HS-5 (cell line): ENCODE results near the gene C4BPB.

Experiments used
- DNase-seq: peaks from one replicate; pipeline ENCODE4 v3.0.0-alpha.2; 2012; ENCODE audit warnings: low read depth

C4BPB gene

GRCh38 chr1:207084701-207085180 is 3.9 kb upstream of the C4BPB start:
- no peak for DNase-seq

DNA sequence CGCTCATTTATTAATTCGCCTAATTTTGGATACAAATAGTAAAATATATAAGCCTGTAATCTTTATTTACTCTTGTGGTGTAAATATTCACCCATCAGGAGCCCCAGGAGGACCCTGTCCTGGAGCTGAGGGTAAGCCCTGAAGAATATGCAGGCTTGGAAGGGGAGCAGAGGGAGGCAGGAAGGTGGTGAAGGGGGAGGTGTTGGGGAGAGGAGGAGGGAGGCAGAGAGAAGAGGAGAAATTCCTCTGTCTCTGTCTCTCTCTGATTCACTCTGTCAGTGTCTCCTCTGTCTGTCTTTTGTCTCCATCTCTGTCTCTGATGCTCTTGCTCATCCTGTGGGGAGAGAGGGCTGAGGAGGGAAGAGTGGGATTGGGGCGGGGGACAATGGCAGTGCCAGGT is 2.8 kb upstream of the C4BPB start:
- no peak for DNase-seq

- DNase-seq, result no peak
These were observed 499 bp upstream of the C4BPB start for GRCh38 chr1:207088161-207088560.

DNA sequence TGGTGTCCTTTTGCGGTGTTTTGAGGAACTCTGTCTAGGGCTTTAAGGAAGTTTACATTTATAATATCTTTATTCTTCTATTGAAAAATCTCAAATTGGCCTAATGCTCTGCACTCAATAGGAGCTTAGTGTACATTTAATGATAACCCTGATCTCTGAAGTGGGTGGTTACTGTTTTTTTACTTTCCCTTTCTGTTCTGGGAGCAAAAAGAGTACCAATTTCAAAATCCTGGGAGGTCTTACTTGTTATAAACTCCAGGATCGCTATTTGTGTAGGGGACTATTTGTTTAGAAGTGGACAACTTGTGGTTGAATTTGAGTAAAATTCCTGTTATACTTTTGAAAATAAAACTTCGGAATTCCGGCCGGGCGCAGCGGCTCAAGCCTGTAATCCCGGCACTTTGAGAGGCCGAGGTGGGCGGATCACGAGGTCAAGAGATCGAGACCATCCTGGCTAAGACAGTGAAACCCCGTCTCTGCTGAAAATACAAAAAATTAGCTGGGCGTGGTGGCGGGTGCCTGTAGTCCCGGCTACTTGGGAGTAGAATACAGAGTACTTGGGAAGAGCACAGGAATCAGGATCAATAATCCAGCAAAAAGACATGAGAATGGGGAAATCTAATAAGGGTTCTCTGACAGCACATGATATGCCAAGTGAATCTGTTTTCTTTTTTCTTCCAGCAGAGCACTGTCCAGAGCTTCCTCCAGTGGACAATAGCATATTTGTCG is 1.1 kb downstream of the C4BPB start:
- no peak for DNase-seq

GRCh38 chr1:207091200-207091908 is 2.7 kb downstream of the C4BPB start:
- no peak for DNase-seq

DNA sequence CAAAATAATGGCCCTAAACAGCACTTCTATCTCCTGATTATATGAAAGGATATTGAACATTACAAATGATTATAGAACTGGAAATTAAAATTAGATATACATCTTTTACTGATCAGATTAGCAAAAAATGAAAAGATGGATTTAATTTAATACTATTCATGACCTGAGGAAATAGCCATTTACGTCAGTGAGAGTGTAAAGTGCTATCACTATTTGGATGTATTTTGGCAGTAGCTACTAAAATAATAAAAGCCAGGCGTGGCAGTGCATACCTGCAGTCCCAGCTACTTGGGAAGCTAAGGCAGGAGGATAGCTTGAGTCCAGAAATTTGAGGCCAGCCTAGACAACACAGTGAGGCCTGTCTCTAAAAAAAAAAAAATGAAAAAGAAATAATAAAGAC is 5.3 kb downstream of the C4BPB start:
- DNase-seq, result no peak

GRCh38 chr1:207097871-207098324 is 9.2 kb downstream of the C4BPB start:
- DNase-seq, result no peak

DNA sequence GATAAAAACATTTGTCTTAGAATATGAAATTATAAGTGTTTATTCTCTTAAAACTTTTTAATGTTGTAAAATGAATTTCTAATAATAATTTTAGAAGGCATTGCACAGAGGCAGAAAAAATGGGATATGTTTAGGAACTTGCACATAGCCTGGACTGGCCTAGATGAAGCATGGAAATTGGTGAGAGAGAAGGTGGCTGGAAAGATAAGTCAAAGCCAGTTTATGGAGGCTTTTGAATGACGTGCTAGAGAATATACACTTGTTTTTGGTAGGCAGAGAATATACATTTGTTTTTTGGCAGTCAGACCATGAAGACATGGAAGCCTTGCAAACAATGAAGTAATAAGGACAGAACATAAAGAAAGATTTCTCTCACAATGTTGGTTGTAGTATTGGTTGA is 13.1 kb downstream of the C4BPB start:
- no peak for DNase-seq

DNA sequence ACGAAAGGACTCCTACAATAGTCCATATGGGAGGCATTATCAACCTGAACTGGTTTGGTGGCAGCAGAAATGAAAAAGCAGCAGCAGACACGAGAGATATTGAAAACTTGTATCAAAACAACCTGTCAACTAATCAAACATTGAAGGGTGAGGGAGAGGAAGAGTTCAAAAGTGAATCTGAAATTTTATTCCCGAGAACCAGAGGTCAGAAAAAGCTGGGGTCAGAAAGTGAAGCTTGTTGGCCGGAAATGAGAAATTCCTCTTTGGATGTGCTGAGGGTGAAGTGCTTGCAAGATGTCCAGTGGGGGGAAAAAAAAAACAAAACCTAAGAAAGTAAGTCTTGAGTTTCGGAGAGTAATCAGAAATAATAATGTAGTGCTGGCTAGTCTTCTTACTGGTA is 13.5 kb downstream of the C4BPB start:
- no peak for DNase-seq

- DNase-seq, result no peak
These were observed 14.0 kb downstream of the C4BPB start for GRCh38 chr1:207102659-207103058.

- no peak for DNase-seq
These were observed 15.3 kb downstream of the C4BPB start, which contains the start of gene C4BPA for GRCh38 chr1:207103892-207104373. TSS of gene C4BPA (plus strand) at chr1:207104233. CDS start at chr1:207113026, 8,793 bp downstream.

DNA sequence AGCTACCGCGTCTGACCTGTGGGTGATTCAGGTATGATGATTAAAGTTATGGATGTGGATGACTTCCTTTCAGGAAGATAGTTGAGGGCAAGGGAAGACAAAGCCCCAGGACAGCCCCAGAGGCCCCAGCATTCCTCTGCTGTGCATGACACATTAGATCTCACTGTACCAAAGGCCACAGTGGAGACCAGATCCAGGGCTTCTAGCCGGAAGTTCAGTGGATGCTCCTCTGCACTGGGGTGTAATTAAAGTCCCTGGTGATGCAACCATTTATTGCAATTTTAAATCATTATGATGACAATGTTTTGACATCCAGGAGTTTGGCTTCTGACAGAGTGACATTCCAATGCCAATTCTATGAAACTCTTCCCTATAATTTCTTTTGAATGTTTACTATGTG is 20.3 kb downstream of the C4BPB start:
- DNase-seq, result no peak

GRCh38 chr1:207112616-207113296 is 24.1 kb downstream of the C4BPB start:
- no peak for DNase-seq

DNA sequence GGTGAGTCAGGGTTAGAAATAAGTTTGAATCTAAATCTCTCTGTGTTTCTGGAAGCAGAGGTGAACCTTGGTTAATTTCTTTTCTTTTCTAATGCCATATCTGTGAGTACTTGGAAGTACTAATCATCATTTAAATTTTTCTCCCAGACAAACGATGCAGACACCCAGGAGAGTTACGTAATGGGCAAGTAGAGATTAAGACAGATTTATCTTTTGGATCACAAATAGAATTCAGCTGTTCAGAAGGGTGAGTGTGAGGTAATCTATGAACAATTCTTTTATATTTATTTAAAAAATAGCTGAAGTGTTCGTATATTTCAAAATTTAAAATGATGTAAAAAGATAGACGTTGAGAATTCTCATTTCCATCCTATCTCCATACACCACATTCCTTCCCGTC is 26.6 kb downstream of the C4BPB start:
- no peak for DNase-seq

DNA sequence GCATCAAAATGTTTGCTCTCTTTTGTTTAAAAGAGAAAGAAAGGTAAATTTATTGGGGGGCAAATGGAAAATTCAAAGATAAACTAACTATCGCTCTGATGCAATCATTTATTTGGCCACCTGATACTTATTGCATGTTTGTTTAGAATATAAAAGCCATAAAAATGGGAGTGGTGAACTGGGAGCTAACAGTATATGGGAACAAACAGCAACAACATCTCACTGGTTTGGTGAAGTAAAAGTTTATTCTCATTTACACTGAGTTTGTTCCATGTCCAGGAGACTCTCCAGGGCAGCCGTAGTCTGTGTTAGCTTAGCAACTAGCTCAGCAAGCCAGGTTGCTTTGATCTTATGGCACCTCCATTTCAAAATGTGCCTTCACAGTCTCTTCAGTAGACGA is 35.7 kb downstream of the C4BPB start:
- DNase-seq, result no peak

- no peak for DNase-seq
These were observed 39.8 kb downstream of the C4BPB start for GRCh38 chr1:207128336-207128921.

DNA sequence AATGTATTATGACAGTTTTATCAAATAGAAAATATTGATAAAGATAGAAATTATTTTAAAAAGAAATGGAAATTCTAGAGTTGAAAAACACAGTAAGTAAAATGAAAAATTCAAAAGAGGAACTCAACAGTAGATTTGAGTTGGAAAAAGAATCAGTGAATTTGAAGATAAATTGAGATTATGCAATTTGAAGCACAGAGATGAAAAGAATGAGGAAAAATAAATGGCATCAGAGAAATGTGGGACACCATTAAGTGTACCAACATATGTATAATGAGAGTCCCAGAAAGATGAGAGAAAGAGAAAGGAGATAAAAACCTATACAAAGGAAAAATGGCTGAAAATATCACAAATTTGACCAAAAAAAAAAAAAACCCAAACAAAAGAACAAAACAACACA is 40.4 kb downstream of the C4BPB start:
- DNase-seq, result no peak

DNA sequence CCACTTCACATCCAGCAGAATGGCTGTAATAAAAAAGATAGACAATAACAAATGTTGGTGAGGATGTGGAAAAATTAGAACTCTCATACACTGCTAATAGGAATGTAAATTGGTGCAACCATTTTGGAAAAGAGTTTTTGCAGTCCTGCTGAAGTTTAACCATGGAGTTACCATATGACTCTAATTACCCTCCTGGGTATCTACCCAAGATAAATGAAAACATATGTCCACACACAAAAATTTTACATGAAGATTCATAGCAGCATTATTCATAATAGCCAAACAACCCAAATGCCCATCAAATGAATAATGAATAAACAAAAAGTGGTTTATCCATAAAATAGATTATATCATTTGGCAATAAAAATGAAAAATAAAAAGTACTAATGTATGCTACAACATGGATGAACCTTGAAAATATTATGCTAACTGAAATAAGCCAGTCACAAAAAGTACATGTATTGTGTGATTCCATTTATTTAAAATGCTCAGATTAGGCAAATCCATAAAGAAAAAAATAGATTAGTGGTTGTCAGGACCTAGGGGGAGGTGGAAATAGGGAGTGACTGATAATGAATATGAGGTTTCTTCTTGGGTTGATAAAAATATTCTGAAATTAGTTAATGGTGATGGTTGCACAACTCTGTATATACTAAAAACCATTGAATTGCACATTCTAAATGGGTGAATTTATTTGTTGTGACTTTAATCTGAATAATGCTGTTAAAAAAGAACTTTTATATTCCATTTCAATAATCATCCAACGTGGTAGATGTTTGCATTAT is 41.8 kb downstream of the C4BPB start:
- no peak for DNase-seq

DNA sequence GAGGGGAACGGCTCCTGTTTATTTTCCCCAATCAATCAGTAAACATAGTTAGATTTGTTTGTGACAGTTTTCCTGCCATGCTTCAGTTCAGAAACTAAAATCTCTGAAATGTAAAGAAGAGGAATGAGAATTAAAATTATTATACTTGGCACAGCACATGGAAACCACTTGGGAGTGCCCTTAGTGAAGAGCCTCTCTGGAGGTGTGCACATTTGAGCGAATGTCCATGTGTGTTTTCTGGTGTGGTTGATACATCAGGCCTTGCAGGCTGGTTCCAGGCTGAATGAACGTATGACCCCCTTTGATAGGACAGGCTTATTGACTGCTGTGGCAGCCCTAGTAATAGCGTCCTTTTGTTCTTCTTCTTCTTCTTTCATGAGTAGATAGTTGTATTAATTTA is 42.5 kb downstream of the C4BPB start:
- no peak for DNase-seq

DNA sequence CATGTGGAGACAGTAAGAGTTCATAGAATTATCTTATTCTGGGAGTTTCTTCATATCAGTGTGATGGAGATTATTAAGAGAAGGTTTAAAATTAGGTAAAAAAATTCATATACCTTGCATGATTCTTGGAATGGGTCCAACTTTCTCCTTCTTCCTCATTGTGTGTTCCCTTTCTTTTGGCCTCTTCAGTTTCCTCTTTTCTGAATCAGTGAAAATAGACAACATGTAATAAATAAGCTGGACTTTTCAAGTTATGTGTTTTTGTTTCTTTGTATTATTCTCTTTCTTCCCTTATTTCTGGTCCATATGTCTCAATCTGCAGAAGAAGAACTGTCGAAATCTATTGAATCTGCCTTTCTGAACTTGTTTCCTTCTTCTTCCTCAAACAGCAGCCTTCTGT is 45.9 kb downstream of the C4BPB start:
- no peak for DNase-seq

- DNase-seq, result no peak
These were observed 51.0 kb downstream of the C4BPB start for GRCh38 chr1:207139616-207140015.

GRCh38 chr1:207140536-207140935 is 51.9 kb downstream of the C4BPB start:
- no peak for DNase-seq
